GM19455 (cell line): ENCODE results near the gene MBNL3.
"Not testable (repeated sequence)": the region's sequence is repeated elsewhere in the genome, so short reads cannot be mapped to it uniquely, and the experiment has no call there.

ENCODE experiments used
- ATAC-seq: cut with Tn5 transposase; IDR thresholded peaks from one replicate; pipeline ENCODE4 v1.9.1; 2021; ENCODE audit not compliant: unreplicated experiment

Gene MBNL3

DNA sequence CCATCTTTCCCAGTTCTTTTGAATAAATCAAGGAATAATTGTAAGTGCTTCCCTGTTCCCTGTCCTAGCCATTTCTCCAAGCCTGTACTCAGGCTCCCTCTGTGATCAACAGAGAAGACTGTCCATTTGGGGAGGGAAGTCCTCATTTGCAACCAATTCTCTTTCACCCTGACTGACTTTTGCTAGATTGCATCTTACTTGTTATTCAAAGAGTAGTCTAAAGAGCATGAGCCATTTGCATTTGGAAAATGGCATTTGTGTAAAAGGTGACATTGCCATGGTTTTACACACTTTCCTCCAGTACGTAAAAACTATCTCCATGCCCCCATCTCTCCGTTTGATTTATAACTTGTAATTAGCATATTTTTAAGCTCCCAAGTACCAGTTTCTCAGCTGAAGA is 110.6 kb downstream of the MBNL3 start:
- ATAC-seq: no peak

DNA sequence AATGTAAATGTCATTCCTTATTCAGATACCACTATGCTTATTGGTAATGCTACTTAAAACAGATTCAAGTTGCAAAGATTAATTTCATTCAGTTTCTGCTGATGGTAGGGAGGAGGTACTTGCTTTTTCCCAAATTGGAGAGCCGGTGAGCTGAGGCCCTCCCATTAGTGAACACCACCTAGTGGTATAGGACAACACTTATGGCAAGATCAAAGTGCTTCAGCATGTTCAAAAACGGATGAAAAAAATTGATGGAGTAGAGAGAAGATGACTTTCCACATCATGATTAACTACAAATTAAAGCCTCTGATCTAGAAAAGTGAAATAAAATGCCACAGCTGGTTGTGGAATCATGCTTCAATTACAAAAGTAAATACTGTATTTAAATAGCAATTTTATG is 112.9 kb downstream of the MBNL3 start:
- ATAC-seq: no peak

DNA sequence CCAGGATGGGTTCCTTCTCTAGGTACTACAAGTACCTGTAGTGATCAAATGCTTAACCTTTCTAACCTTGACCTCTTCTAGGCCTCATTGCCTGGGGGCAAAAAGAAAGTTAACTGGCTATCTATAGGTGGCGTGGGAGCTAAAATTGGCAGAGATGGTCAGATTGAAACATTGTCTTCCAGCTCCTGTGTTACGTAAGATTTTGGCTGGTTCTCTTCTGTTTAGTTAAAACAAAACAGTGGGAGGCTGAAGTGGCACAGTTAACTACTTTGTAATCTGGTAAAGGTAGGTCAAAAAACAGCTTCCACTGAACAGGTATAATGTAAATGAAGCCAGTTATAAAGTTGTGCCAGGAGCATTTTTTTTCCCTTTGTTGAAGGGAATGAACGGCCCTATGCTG is 115.2 kb downstream of the MBNL3 start:
- no peak for ATAC-seq

DNA sequence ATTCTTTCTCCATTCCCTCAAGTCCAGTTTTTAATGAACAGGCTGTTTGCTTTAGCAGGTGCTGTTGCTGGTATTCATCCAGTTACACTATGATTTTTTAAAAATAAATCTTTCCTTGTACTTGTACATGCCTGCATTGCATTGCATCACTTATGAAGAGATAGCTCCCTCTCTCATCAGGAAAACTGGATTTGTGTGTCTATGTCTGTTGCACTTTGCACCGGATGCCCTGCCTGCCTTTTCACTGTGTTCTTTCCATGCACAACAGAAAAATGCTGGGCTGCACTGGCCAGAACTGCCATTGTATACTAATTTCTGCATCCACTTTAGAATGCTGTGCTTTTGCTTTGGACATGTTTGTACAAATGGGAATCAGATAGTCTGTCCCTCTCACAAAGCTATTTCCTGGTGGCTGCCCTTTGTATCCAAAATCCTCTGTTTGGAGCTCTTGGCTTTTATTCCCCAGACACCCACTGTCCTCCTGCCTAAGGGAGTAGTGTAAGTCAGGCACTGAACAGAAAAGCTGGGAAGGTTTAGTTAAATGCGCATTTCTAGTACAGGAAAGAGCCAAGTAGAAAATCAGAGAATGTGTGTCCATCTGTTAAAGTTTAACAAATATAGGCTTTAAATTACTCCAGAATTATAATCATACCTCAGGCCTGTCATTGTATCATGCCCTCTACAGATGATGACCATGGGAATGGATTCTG is 119.1 kb downstream of the MBNL3 start:
- ATAC-seq: no peak

DNA sequence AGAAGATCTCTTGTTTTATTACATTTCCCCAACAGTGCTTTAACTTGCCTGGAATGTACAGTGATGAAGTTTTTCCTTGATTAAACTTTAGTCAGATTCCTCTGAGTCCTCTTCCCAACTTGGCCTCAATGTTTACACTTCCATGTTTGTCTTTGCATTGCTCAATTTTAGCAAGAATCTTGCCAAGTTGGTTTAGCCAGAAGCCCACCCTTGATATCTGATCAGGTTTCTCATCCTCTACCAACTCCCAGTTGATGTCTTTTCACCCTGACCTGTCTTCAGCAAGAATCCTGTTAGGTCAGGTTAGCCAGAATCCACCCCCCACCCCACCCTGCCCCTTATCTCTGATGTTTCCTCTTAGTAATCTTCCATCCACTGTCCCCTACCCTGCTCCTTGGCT is 120.9 kb downstream of the MBNL3 start:
- ATAC-seq: no peak

DNA sequence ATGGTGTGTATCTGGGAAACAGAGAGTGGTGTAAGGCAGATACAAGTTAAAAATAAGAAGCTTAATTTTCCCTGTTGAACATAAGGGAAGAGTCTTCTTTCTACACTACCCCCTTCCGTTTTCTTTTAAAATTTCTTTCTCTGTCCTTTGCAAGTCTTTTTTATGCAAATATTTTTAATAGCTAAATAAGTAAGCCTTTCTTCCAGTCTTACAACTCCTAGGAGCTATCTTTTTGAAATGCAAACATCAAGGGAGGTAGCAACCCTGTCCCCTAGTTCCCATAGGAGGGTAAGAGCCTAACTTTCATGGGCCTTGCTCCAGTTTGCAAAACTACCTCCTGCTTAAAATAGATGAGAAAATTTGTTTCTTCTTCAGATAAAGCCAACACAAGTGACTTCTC is 121.5 kb downstream of the MBNL3 start:
- ATAC-seq: no peak

DNA sequence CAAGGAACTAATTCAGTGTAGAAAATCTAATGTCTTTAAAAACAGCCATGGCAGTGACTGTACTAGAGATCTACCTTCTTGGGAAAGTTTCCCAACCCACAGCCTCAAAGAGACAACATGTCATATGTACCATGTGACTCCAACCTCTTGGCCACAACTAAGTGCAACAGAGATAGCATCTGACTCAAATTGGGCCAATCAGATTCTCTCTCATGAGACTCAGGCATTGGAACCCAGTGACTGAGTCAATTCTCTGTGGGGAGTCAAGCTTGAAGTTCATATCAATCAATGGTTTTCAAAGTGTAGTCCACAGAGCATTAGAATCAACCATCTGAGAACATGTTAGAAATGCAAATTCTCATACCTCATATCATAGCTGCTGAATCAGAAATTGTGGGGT is 123.3 kb downstream of the MBNL3 start:
- ATAC-seq: no peak

DNA sequence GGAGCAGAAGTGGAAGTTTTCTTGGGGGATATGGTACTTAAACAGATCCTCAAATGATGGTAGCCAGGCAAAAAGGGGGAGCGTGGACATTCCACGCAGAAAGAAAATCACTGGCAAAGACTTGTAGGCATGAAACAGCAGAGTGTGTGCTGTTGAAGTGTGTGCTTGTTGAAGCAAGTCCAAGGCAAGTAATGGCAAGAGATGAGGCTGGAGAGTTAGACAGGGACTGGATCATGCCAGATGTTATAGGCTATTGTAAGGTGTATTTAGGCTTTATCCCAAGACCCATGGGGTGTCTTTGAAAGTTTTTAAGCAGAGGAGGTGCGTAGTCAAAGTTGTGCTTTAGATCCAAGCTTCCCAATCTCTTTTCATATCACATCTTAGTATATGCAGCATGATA is 124.5 kb downstream of the MBNL3 start:
- no peak for ATAC-seq

DNA sequence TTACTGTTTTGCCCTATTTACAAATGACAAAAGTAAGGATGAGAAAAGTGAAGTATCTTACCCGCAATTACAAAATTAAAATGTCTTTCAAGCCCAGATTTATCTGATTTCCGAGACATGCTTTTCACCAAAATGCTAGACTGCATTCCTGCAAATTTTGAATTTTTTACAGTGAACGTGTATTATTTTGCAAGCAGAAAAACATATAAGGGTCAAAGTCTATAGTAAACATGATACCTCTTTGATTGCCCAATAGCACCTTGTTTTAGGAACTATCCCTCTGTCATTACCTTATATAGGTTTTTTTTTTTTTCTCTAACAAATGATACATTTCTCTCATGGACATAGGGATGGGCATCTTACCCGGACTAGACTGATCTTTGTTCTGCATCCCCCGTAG is 135.4 kb downstream of the MBNL3 start:
- ATAC-seq: no peak

DNA sequence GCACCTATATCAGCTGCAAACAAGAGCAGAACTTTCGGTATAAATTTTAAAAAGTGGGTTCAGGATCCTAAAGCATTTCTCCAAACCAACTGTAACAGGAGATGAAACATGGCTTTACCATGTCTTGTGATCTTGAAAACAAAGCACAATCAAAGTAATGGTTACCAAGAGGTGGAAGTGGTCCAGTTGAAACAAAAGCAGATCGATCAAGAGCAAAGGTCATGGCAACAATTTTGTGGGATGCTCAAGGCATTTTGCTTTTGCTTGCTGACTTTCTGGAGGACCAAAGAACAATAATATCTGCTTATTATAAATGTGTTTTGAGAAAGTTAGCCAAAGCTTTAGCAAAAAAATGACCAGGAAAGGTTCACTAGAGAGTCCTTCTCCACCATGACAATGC is 152.7 kb downstream of the MBNL3 start:
- ATAC-seq: no peak

DNA sequence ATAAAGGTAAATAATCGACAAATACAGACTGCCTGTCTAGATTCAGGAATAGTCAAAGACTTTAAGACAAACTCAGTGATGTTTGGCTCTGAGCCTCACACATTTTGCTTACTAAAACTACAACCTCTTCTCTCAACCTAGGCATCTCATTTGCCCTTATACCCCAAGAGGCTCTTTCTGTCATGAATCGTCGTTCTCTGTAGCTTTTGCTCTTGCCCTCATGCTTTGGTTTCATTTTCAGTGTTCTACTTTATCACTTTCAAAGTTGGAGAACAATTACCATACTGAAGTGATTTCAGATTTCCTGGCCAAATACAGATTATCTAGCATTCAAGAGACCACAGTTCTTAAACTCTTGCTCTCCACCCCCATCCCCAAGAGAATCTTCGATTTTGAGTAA is 155.5 kb downstream of the MBNL3 start:
- ATAC-seq: no peak

DNA sequence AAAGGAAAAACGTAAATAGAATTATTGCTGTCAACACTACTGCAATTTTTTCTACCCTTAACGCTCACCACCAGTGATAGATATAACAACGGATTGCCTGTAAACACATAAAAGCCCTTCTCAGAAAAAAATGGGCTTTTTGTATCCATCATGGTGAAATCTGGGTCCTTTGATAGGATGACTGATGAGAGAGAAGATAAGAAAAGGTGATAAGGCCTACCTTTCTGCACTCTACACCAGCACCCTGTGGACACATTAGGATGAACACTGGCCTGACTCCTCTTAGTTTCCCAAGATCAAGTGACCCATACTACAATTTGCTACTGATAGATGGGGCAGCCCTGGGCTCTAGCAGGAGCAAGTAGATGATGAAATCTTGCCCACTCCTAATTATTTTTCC is 157.3 kb downstream of the MBNL3 start:
- no peak for ATAC-seq

DNA sequence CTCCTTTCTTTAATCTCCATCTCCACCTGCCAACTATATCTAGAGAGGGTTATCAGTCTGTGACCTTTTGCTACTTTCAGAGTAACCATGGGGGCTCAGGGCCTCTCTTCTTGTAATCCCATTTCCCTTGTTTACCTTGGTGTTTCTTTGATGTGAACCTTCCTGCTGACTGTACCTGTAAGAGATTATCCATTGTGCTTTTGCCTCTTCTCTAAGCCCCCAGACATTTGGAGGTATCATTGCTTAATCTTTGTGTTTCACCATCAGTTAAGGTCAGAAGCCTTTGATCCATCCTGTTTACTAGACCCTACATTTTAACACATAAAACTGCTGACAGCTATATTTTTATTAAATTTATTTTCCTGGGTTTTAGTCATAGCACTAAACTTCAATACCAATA is 157.8 kb downstream of the MBNL3 start:
- ATAC-seq: no peak

DNA sequence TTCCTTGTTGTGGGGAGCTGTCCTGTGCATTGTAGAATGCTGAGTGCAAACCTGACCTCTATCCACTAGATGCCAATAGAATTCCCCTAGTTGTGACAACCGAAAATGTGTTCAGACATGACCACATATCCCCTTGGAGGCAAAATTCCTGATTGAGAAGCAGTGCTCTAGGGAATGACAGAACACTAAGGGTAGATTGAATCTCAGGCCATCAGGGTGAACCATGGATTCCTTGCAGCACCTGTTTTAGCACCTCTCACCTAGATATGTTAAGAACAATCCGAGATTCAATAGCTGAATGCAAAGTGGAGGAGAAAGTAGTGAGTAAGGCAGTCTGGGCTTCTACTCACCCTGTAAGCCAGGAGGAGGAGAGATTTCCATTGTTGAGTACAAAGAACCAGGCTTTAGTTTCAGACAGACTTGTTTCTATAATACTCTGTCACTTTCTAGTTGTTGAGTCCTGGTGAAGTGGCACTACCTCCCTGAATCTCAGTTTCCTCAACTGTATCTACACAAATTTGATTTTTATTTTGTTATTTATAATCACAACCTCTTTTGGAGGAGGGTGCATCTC is 158.6 kb downstream of the MBNL3 start:
- no peak for ATAC-seq

DNA sequence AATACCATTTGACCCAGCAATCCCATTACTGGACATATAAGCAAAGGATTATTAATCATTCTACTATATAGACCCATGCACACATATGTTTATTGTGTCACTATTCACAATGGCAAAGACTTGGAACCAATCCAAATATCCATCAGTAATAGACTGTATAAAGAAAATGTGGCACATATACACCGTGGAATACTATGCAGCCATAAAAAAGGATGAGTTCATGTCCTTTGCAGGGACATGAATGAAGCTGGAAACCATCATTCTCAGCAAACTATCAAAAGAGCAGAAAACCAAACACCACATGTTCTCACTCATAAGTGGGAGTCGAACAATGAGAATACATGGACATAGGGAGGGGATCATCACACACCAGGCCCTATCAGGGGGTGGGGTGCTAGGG is 161.9 kb downstream of the MBNL3 start:
- ATAC-seq: not testable (repeated sequence)
